Neural cell (in vitro differentiated cells): ENCODE measurements around the gene GABPB2.

Experiments used
- EZH2 ChIP-seq: fragments of 200-600, 300-800 bp; shearing (Covaris generic), sonication (generic); IDR thresholded peaks from 2 replicates; pipeline ENCODE4 v1.6.1; 2014; ENCODE audit warnings: antibody characterized with exemption, low read length, borderline replicate concordance, mild to moderate bottlenecking; ENCODE audit not compliant: insufficient read depth, poor library complexity, severe bottlenecking
- MXI1 ChIP-seq: fragments of 450-650 bp; conservative IDR thresholded peaks from 2 replicates; pipeline ENCODE4 v1.6.1; 2014; ENCODE audit warnings: antibody characterized with exemption, mild to moderate bottlenecking; ENCODE audit not compliant: poor library complexity, severe bottlenecking
- POLR2AphosphoS5 ChIP-seq: IDR thresholded peaks from 2 replicates; pipeline ENCODE4 v1.6.1; 2012
- RAD21 ChIP-seq: fragments of 450-650 bp; conservative IDR thresholded peaks from 2 replicates; pipeline ENCODE4 v1.6.1; 2014; ENCODE audit warnings: antibody characterized with exemption, mild to moderate bottlenecking, moderate library complexity
- TAF1 ChIP-seq: IDR thresholded peaks from 2 replicates; pipeline ENCODE4 v1.6.1; 2012; ENCODE audit warnings: low read depth
- TF ChIP-seq, protein P1 (sequence below): IDR thresholded peaks from 2 replicates; pipeline ENCODE4 v1.6.1; 2012; ENCODE audit warnings: borderline replicate concordance
- TF ChIP-seq, protein P2 (sequence below): fragments of 450-650 bp; IDR thresholded peaks from 2 replicates; pipeline ENCODE4 v1.5.1; 2014; ENCODE audit warnings: antibody characterized with exemption, mild to moderate bottlenecking, moderate library complexity; ENCODE audit not compliant: poor library complexity, severe bottlenecking

DNA sequence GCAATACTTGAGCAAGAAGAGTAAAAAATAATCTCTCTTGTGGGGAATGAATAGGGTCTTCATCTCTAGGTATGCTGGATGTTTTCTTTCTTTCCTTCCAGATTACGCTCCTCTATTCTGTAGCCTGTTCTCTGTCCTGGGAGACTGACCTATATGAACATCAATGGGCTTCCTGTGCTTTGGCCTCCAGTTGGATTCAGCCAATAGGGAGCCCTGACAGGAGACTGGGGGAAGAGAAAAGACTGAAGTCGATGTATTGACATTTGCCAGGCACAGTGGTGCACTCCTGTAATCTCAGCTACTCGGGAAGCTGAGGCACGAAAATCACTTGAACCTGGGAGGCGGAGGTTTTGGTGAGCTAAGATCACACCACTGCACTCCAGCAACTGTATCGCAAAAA is 58.2 kb downstream of the GABPB2 start:
- no peak for TF ChIP-seq EZH2
- TF ChIP-seq, protein P1, sequence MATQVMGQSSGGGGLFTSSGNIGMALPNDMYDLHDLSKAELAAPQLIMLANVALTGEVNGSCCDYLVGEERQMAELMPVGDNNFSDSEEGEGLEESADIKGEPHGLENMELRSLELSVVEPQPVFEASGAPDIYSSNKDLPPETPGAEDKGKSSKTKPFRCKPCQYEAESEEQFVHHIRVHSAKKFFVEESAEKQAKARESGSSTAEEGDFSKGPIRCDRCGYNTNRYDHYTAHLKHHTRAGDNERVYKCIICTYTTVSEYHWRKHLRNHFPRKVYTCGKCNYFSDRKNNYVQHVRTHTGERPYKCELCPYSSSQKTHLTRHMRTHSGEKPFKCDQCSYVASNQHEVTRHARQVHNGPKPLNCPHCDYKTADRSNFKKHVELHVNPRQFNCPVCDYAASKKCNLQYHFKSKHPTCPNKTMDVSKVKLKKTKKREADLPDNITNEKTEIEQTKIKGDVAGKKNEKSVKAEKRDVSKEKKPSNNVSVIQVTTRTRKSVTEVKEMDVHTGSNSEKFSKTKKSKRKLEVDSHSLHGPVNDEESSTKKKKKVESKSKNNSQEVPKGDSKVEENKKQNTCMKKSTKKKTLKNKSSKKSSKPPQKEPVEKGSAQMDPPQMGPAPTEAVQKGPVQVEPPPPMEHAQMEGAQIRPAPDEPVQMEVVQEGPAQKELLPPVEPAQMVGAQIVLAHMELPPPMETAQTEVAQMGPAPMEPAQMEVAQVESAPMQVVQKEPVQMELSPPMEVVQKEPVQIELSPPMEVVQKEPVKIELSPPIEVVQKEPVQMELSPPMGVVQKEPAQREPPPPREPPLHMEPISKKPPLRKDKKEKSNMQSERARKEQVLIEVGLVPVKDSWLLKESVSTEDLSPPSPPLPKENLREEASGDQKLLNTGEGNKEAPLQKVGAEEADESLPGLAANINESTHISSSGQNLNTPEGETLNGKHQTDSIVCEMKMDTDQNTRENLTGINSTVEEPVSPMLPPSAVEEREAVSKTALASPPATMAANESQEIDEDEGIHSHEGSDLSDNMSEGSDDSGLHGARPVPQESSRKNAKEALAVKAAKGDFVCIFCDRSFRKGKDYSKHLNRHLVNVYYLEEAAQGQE, result no peak
- TF ChIP-seq, protein P2, sequence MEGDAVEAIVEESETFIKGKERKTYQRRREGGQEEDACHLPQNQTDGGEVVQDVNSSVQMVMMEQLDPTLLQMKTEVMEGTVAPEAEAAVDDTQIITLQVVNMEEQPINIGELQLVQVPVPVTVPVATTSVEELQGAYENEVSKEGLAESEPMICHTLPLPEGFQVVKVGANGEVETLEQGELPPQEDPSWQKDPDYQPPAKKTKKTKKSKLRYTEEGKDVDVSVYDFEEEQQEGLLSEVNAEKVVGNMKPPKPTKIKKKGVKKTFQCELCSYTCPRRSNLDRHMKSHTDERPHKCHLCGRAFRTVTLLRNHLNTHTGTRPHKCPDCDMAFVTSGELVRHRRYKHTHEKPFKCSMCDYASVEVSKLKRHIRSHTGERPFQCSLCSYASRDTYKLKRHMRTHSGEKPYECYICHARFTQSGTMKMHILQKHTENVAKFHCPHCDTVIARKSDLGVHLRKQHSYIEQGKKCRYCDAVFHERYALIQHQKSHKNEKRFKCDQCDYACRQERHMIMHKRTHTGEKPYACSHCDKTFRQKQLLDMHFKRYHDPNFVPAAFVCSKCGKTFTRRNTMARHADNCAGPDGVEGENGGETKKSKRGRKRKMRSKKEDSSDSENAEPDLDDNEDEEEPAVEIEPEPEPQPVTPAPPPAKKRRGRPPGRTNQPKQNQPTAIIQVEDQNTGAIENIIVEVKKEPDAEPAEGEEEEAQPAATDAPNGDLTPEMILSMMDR, result no peak
- TF ChIP-seq MXI1, result no peak
- TF ChIP-seq RAD21, result no peak
- no peak for TF ChIP-seq POLR2AphosphoS5
- TF ChIP-seq TAF1, result no peak
